GM18909 (cell line): Measurements from ENCODE around the gene REG3A.

ENCODE experiments used
- ATAC-seq: cut with Tn5 transposase; IDR thresholded peaks from one replicate; pipeline ENCODE4 v1.9.1; 2021; ENCODE audit warnings: mild to moderate bottlenecking; ENCODE audit not compliant: unreplicated experiment, poor library complexity

The REG3A gene

DNA sequence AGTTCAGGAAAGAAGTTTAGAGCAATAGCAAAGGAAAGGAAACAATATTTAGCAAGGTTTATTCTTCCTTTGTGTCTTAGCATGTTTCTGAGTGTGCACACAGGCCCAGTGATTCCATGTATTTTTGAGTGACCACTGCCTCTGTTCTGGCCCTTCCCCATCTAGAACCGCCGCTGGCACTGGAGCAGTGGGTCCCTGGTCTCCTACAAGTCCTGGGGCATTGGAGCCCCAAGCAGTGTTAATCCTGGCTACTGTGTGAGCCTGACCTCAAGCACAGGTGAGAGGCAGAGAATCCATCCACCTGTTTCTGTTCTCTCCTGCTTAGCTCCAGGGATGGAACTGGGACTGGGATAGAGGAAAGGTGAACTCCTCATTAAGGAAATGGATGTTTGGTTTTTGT lies 36.9 kb downstream of the REG3A start:
- ATAC-seq, result no peak

- no peak for ATAC-seq
Measured at GRCh38 chr2:79120194-79120713, 39.3 kb downstream of the REG3A start, which contains the start of gene REG1A. REG1A (plus strand) TSS chr2:79120488; CDS start chr2:79120862, 374 bp downstream.

DNA sequence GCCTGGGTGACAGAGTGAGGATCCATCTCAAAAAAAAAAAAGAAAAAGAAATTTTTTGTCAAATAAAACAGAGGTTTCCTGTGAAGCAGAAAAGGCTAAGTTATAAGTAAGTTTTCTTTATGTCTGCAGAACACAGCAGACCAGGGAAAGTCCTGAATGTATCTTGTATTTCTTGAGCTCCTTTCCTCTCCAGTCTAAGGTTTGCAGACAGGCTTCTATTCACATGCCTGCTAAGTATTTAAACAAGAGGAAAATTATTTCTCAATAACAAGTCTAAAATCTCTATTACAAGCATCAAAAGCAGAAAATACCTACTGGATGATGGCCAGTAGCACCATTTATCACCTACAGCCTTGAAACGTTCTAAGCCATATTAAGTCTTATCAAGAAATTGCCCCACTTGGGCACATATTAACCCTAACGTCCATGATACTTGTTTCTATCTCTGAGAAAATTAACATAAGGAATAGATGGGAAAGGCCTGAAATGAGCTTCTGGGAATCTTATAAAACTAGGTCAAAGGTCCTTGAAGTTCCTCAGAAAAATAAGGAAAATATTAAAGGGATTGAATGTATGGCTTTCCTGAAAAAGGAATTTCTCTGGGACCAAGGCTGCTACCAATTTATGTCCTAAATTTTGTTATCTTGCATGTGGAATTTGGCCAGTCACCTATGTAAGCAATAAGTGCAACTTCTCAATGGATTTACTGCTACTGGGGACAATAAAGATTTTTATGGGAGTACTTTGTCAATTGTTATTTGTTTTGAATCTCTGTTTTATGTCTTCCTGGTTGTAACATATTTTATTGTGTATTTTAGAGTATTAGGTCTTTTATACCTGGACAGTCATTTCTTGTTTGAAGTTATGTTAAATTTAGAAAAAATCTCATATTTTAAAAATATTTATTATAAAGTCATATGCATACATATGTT lies 42.3 kb downstream of the REG3A start:
- no peak for ATAC-seq

GRCh38 chr2:79114797-79115494 lies 44.6 kb downstream of the REG3A start:
- ATAC-seq, result no peak

DNA sequence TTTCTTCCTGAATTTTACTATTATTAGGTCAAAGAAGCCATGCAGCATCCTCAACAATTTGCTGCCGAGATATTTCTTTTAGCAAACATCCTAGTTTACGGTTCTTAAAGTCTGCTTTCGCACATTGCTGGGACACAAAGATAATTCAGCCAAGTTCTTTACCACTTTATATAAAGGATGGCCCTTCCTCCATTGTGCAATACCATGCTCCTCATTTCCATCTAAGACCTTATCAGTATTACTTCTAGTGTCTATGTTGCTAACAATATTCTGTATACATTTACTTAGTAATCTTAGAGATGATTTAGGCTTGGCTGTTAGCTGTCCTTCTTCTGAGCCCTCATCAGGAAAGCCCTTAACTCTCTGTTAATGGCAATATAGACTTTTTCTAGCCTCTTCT lies 47.3 kb downstream of the REG3A start:
- no peak for ATAC-seq
